ENCODE data around the gene TIMP1.
"Not testable (repeated sequence)": the region's sequence is repeated elsewhere in the genome, so short reads cannot be mapped to it uniquely, and the experiment has no call there.

The TIMP1 gene

GRCh38 chrX:47603125-47603524 lies 20.9 kb downstream of the TIMP1 start:
- DNase-seq (ENCODE audit: low spot score), result not testable (repeated sequence)

- no peak for DNase-seq (ENCODE audit: low spot score)
Observed at GRCh38 chrX:47605024-47605423, 22.8 kb downstream of the TIMP1 start.

GRCh38 chrX:47607091-47607490 lies 24.9 kb downstream of the TIMP1 start:
- DNase-seq (ENCODE audit: low spot score), result no peak

GRCh38 chrX:47608130-47608810 lies 26.0 kb downstream of the TIMP1 start:
- DNase-seq (ENCODE audit: low spot score), result no peak

GRCh38 chrX:47610511-47610910 lies 28.3 kb downstream of the TIMP1 start:
- DNase-seq (ENCODE audit: low spot score), result no peak

- DNase-seq (ENCODE audit: low spot score), result no peak
Observed at GRCh38 chrX:47611489-47611888, 29.3 kb downstream of the TIMP1 start.

GRCh38 chrX:47611926-47612325 lies 29.7 kb downstream of the TIMP1 start:
- no peak for DNase-seq (ENCODE audit: low spot score)

GRCh38 chrX:47612418-47612817 lies 30.2 kb downstream of the TIMP1 start:
- DNase-seq (ENCODE audit: low spot score), result no peak

GRCh38 chrX:47613082-47613481 lies 30.8 kb downstream of the TIMP1 start:
- no peak for DNase-seq (ENCODE audit: low spot score)

GRCh38 chrX:47614618-47615017 lies 32.4 kb downstream of the TIMP1 start:
- DNase-seq (ENCODE audit: low spot score), result no peak

GRCh38 chrX:47618923-47619485 lies 36.8 kb downstream of the TIMP1 start:
- no peak for DNase-seq (ENCODE audit: low spot score)

GRCh38 chrX:47619486-47620302 lies 37.5 kb downstream of the TIMP1 start, which contains the start of gene SYN1:
Gene SYN1 (minus strand): TSS chrX:47619857. CDS start chrX:47619728, 129 bp downstream.
- no peak for DNase-seq (ENCODE audit: low spot score)

GRCh38 chrX:47620303-47620685 lies 38.1 kb downstream of the TIMP1 start:
- no peak for DNase-seq (ENCODE audit: low spot score)

GRCh38 chrX:47621851-47622250 lies 39.6 kb downstream of the TIMP1 start:
- no peak for DNase-seq (ENCODE audit: low spot score)

- no peak for DNase-seq (ENCODE audit: low spot score)
Observed at GRCh38 chrX:47623540-47624027, 41.3 kb downstream of the TIMP1 start.

- no peak for DNase-seq (ENCODE audit: low spot score)
Observed at GRCh38 chrX:47625365-47625764, 43.1 kb downstream of the TIMP1 start.

- DNase-seq (ENCODE audit: low spot score), result peak; percentile 29
Observed at GRCh38 chrX:47628982-47629381, 46.7 kb downstream of the TIMP1 start.

GRCh38 chrX:47629419-47630200 lies 47.4 kb downstream of the TIMP1 start, which contains the start of gene CFP:
Gene CFP (minus strand): TSS chrX:47629930. CDS start chrX:47629844, 86 bp downstream.
- DNase-seq (ENCODE audit: low spot score), result no peak

GRCh38 chrX:47631676-47632075 lies 49.4 kb downstream of the TIMP1 start:
- no peak for DNase-seq (ENCODE audit: low spot score)

- DNase-seq (ENCODE audit: low spot score), result no peak
Observed at GRCh38 chrX:47632666-47633065, 50.4 kb downstream of the TIMP1 start.

- DNase-seq (ENCODE audit: low spot score), result no peak
Observed at GRCh38 chrX:47633689-47634590, 51.7 kb downstream of the TIMP1 start.

All from NAMALWA (cell line).